NB4 (cell line): ENCODE results near the gene DGCR2.

Experiments used
- CTCF ChIP-seq: IDR thresholded peaks from one replicate; pipeline ENCODE4 v1.5.1; 2012; ENCODE audit warnings: low read depth, low read length
- MYC ChIP-seq: IDR thresholded peaks from 2 replicates; pipeline ENCODE4 v1.6.1; 2011; ENCODE audit warnings: low read depth, low read length
- POLR2A ChIP-seq: IDR thresholded peaks from 2 replicates; pipeline ENCODE4 v1.6.1; 2011; ENCODE audit warnings: mild to moderate bottlenecking; ENCODE audit not compliant: insufficient read length; ENCODE audit errors: extremely low read depth

DNA sequence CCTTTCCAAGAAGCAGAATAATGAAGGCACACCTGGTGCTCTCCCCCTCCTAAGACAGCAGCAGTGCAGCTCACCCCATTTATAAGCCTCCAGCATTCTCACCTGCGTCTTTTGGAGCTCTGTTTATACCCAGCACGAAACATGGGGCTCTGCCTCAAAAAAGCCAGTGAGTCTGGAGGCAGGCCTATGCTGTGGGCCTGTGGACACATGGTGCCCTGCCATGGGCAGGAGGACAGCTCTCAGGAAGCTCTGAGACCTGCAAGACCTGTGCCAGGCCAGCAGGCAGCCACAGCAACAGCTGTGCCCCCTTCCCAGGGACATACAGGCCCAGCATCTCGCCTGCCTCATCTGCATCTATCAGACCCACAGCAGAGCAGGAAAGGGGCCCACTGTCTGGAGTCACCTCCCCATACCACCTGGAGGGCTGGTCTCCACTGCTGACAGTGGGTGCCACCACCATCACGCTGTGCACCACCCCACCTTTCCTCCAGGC, 64.2 kb downstream of the DGCR2 start:
- TF ChIP-seq CTCF (no peak), MYC (no peak), POLR2A (no peak)
